H1 (cell line): ENCODE results near the gene SPINK5. TPM values are rescaled to one million over a fixed set of nuclear protein-coding genes. Genes with fewer than 3 reads are reported as not detected.

ENCODE experiments used
- BCL11A ChIP-seq, 2 experiments: IDR thresholded peaks; one replicate each; pipeline ENCODE4 v1.6.1; 2011; ENCODE audit warnings: low read depth in 2 of 2, low read length in 2 of 2, mild to moderate bottlenecking in 2 of 2
- CHD7 ChIP-seq: fragments of 300-600 bp; sonication (generic); IDR thresholded peaks from 2 replicates; pipeline ENCODE4 v1.7.1; 2012; ENCODE audit warnings: low read length, moderate library complexity, mild to moderate bottlenecking, inconsistent platforms; ENCODE audit not compliant: insufficient replicate concordance
- JUND ChIP-seq: IDR thresholded peaks from 2 replicates; pipeline ENCODE4 v1.6.1; 2011; ENCODE audit warnings: mild to moderate bottlenecking, improper control_type of control experiment, low read length
- MAFK ChIP-seq: IDR thresholded peaks from 2 replicates; pipeline ENCODE4 v1.6.1; 2012; ENCODE audit warnings: low read depth, mild to moderate bottlenecking, improper control_type of control experiment, low read length
- NRF1 ChIP-seq: IDR thresholded peaks from 2 replicates; pipeline ENCODE4 v1.6.1; 2011; ENCODE audit warnings: mild to moderate bottlenecking, low read depth, low read length, improper control_type of control experiment
- SP1 ChIP-seq: IDR thresholded peaks from 2 replicates; pipeline ENCODE4 v1.6.1; 2011; ENCODE audit warnings: low read depth, low read length
- polyA plus RNA-seq, 7 experiments: library from polyadenylated mRNA; depleted of rRNA in 3 of 7; stranded (reverse) in 5 of 7; unstranded in 2 of 7; fragments of >200 nt in 5 of 7; fragments of 200-250 nt in 2 of 7; gene quantifications; 1 replicate in 5 of 7; 2 replicates in 1 of 7; 4 replicates in 1 of 7; pipeline versions ENCODE4 v1.2.1 to v1.2.3, GENCODE V29; 2011 to 2013; ENCODE audit warnings: missing spikeins in 2 of 7, mixed read lengths in 2 of 7
- total RNA-seq: library from RNA; stranded (reverse); fragmentation: NEBNext Ultra II Directional; extraction: Animal tissue kit (Norgen Biotek cat#: 25700); gene quantifications from 2 replicates; pipeline ENCODE4 v1.2.1, GENCODE V29; 2021

SPINK5 gene
- total and polyA plus RNA-seq, 2 of the 8 experiments (the other 6 are each of a cell fraction or from before 2014, with no cell fraction given) = 1.4 to 2.2 TPM

GRCh38 chr5:148166550-148167283 lies 102.9 kb downstream of the SPINK5 start (continued):
- TF ChIP-seq CHD7 (no peak), SP1 (no peak), MAFK (no peak), JUND (no peak), BCL11A (IDR thresholded peaks at IDR 0.05; ENCODE audit: low read depth in 2 of 2, low read length in 2 of 2) (no peak), NRF1 (no peak)
- TF ChIP-seq, all 59 proteins: peak for 0
